HFF-Myc (cell line): ENCODE data around the gene LOX.

Experiments
- DNase-seq: peaks from one replicate; pipeline ENCODE4 v3.0.0-alpha.2; 2011; ENCODE audit warnings: low read depth; ENCODE audit errors: extremely low read depth
- H3K4me3 ChIP-seq: replicated peaks from 2 replicates; pipeline ENCODE4 v1.5.1; 2011; ENCODE audit warnings: low read depth, mild to moderate bottlenecking, control low read depth, low read length
- TF ChIP-seq, protein P1 (sequence below): IDR thresholded peaks from 2 replicates; pipeline ENCODE4 v1.5.1; 2012; ENCODE audit warnings: mild to moderate bottlenecking, low read depth, low read length, control low read depth; ENCODE audit errors: missing control alignments

LOX gene

GRCh38 chr5:122076050-122076461 is 2.0 kb downstream of the LOX start:
- TF ChIP-seq, protein P1, sequence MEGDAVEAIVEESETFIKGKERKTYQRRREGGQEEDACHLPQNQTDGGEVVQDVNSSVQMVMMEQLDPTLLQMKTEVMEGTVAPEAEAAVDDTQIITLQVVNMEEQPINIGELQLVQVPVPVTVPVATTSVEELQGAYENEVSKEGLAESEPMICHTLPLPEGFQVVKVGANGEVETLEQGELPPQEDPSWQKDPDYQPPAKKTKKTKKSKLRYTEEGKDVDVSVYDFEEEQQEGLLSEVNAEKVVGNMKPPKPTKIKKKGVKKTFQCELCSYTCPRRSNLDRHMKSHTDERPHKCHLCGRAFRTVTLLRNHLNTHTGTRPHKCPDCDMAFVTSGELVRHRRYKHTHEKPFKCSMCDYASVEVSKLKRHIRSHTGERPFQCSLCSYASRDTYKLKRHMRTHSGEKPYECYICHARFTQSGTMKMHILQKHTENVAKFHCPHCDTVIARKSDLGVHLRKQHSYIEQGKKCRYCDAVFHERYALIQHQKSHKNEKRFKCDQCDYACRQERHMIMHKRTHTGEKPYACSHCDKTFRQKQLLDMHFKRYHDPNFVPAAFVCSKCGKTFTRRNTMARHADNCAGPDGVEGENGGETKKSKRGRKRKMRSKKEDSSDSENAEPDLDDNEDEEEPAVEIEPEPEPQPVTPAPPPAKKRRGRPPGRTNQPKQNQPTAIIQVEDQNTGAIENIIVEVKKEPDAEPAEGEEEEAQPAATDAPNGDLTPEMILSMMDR: no peak

DNA sequence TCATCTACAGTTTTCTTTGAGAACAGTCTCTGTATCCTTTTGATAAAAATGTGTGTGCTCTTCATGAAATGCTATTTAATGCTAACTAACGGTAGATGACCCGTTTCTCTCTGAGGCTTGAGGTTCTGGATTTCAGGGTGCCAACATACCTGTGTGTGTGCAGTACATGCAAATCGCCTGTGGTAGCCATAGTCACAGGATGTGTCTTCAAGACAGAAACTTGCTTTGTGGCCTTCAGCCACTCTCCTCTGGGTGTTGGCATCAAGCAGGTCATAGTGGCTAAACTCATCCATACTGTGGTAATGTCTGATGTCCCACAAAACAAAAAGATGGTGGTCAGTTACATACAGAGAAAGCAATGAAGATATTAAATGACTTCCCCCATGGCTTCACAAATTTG is 4.2 kb downstream of the LOX start:
- H3K4me3 ChIP-seq: no peak overlapping the region
- TF ChIP-seq, protein P1: no peak
- no peak for DNase-seq

More at GRCh38 chr5:122076050-122076461, 2.0 kb downstream of the LOX start:
- no peak for DNase-seq
- peak overlapping the region; percentile 79 for H3K4me3 ChIP-seq

DNA sequence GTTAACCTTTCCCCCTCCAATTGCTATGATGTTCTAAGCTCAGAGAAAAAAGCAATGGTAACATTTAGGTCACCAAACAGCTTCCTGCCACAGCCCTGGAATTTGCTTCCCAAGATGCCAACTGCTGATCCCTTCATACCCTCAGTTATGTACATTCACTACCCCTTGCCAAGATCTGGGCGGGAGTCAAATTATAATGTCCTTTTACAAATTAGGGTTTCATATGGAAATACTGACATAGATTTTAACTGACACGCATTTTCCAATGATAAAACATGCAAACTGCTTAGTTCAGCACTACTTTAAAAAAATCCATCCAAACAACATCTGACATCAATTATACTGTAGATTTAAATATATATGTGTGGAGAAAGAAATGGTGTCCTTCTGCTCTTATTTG is 5.0 kb downstream of the LOX start:
- TF ChIP-seq, protein P1: no peak
- H3K4me3 ChIP-seq: no peak overlapping the region
- DNase-seq: no peak

GRCh38 chr5:122067390-122067789 is 10.7 kb downstream of the LOX start:
- H3K4me3 ChIP-seq: no peak overlapping the region
- TF ChIP-seq, protein P1: no peak
- no peak for DNase-seq

DNA sequence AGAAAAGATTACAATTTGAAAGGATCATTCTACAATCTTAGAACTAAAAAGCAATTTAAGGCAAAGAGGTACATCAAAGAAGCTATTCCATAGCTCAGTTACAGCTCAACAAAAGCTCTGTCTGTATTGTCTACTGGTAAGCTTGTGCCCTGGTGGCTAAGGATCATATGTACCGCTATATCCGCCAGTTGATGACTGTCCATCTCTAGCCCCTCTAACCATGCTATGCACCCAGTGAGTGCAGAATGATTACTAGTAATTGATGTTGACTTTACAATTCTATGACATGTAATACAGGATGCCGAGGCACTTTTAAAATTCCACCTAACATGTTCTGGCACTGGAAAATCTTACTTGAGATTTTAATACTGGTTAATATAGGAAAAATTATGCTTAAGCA is 13.1 kb downstream of the LOX start:
- TF ChIP-seq, protein P1: no peak
- DNase-seq: no peak
- H3K4me3 ChIP-seq: no peak overlapping the region

- DNase-seq: no peak
- TF ChIP-seq, protein P1: no peak
- H3K4me3 ChIP-seq: no peak overlapping the region
Measured at GRCh38 chr5:122063836-122064235, 14.2 kb downstream of the LOX start.

- DNase-seq: no peak
- TF ChIP-seq, protein P1: no peak
Measured at GRCh38 chr5:122062205-122062604, 15.9 kb downstream of the LOX start.

More at GRCh38 chr5:122062205-122062604, 15.9 kb downstream of the LOX start:
- H3K4me3 ChIP-seq: no peak overlapping the region
